HG03097 (cell line): ENCODE data around the gene BLOC1S6.
"Not testable (repeated sequence)": the region's sequence is repeated elsewhere in the genome, so short reads cannot be mapped to it uniquely, and the experiment has no call there.

Experiments used
- ATAC-seq: cut with Tn5 transposase; IDR thresholded peaks from one replicate; pipeline ENCODE4 v1.9.1; 2021; ENCODE audit not compliant: unreplicated experiment, low FRiP score

Gene BLOC1S6

DNA sequence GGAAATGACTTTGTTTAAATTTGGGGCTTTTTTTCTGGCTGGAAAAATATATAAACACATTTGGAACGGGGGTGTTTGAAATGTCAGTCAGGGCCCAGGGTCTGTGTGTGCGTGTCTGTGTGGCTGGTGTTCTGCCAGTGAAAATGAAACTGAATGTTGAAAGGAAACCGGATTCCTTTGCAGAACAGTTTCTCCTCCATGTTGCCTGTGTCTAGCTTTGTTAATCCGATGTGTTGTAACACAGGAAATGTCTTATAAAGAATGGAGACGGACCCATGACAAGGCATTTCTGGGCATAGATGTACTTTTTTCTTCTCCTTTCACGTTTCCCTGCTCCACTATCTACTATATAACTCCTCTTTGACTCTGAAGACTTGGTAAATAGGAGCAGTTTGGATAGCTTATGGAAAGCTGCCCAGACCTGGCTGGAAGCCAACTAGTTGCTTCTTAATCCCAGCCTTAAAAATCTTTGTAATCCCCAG lies 50.4 kb downstream of the BLOC1S6 start:
- ATAC-seq: peak; percentile 58

DNA sequence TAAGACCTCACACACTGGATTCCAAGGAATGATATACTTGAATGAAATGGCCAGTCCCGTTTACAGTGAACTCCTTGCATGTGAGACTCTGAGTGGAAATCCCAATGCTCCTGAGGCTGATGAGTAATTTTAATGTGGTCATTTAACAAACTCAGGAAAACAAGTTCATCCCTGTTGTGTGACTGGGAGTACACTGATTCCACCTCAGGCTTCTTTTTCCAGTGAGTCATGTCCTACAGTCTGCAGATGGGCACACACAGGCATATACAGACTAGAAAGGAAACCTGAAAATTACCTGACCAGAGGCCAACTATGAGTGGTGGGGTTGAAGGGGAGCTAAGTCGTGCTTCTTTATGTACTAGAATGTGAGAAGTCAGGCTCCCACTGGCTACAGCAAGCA lies 53.4 kb downstream of the BLOC1S6 start:
- ATAC-seq: no peak

DNA sequence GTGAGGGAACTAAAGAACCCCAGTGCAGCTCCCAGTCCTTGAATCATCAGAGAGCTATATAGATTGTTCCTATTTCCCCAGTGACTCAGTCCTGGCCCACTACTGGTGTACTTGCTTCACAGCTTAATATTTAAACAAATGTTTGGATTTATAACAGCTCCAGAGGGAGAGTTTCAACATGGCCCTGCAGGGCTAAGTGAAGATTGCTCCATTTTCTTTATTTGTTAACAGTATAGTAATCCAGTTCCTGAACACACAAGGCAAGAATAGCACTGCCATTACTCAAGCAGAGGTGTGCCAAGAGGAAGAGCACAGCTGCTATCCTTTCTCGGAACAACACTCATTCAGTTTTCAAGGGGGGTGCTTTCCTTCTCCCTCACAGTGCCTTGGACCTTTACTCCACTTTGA lies 54.2 kb downstream of the BLOC1S6 start:
- no peak for ATAC-seq

DNA sequence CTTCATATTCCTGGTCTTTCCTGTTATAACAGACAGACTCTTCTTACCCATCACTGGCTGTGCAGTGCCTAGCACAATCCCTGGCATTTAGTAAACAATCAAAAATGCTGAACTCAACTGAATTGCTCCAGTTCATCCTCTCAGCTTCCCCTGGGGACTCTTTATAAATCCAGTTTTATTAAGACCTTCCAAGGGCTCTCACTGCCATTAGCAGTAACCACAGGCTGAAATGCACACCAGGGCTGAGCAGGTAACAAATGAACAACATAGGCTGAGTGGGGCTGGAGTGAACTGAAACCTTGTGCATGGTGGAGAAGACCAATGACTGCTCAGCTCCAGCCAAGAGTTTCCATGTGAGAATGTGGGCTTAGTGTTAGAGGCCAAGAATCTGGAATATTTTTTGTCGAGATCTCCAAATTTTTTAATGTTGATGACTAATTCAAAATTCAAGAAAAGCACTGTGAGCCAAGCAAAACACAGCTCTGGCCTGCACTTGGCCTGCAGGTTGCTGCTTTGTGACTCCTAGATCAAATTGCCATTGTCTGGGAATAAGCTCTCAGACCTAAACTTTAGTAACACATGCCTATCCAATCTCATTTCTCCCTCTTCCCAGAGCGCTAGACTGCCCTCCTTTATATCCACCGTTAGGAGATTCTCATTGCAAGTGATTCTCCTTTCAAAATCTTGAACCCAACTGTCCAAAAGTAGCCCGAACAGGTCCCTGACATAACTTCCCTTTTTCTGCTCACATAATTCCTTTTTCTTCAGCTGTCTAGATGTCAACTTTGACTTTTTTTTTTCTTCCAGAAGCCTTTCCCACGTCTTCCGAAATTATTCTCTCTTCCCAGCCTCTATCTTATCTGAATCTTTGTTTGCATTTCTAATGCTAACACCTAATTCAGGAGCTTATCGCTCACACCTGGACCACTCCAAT lies 55.1 kb downstream of the BLOC1S6 start:
- ATAC-seq: no peak

DNA sequence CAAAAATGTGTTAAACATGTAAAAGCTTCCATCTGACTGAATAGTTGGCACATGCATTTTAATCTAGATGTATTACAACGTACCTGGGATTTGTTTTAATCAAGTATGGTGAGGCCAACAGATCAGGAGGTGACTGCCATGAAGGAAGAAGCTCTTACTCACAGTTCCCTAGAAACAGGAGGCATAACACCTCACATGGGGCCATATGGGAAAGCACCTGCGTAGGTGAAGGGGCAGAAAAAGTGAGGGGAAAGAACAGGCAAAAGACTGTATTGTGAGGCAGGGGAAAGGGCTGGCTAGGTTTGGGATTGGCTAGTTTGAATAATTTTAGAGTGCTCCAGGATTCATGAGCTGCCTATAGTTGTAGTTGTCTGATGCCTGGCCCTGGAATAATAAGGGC lies 57.3 kb downstream of the BLOC1S6 start:
- no peak for ATAC-seq

DNA sequence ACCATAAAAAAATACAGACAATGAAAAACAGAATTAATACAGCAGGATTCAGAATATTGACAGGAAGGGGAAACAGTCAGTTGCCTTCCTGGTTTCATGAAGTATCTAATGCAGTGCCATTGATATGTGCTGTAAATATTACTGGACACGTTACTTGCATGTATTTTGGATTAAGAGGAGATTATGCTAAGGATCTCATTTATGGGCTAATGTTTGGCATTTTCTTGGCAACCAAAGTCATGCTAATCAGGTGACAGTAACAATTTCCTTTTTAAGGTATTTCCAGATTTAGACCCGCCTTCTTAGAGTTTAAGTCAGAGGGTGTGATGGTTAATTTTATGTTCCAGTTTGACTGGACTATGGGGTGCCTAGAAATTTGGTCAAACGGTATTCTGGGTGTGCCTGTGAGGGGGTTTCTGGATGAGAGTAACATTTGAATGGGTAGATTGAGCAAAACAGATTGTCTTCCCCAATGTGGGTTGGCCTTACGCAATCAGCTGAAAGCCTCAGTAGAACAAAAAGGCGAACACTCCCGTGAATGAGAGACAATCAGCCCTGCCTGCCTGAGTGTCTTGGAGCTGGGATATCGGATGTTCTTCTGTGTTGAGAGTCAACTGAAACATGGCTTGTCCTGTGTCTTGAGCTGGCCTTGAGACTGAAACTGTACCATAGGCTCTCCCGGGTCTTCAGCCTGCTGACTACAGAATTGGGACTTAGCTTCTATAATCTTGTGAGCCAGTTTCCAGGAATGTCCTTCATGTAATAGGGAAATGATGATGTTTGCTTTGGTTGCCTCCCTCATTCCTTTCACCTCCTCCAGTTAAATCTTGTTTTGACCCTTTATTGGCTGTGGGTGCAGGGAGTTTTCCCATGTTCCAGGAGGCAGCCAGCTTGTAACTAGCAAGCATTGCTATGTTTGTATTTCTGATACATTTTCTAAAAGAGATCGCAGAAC lies 58.1 kb downstream of the BLOC1S6 start:
- no peak for ATAC-seq

DNA sequence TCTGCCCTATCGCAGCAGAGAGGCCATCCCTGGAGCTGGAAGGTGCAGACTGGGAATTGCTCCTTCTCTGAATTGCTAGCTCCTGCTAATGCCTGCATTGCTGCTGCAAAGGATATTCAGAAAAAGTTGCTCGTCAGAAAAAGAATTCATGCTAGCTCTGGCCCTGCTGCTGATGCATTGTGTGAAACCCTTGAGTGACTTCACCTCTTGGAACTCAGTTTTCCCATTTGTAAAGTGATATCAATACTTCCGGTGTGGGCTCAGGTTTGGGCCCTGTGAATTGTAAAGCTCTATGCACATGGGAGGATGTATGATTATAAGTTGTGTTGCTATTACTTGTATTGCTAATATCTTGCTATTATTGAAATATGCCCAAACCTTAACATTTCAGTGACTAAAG lies 59.0 kb downstream of the BLOC1S6 start:
- no peak for ATAC-seq

DNA sequence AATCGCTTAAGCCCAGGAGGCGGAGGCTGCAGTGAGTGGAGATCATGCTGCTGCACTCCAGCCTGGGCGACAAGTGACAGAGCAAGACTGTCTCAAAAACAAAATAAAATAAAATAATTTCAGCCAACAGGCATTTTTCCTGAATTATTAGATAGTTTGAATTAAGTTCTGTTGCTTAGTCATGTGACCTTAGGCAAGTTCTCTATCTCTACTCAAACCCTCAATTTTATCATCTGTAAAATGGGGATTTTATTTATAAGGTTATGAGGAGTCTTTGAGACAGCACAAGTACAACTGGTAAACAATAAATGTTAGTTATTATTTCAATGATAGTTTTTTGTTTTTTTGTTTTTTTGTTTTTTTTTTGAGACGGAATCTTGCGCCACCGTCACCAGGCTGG lies 60.6 kb downstream of the BLOC1S6 start:
- ATAC-seq: no peak

DNA sequence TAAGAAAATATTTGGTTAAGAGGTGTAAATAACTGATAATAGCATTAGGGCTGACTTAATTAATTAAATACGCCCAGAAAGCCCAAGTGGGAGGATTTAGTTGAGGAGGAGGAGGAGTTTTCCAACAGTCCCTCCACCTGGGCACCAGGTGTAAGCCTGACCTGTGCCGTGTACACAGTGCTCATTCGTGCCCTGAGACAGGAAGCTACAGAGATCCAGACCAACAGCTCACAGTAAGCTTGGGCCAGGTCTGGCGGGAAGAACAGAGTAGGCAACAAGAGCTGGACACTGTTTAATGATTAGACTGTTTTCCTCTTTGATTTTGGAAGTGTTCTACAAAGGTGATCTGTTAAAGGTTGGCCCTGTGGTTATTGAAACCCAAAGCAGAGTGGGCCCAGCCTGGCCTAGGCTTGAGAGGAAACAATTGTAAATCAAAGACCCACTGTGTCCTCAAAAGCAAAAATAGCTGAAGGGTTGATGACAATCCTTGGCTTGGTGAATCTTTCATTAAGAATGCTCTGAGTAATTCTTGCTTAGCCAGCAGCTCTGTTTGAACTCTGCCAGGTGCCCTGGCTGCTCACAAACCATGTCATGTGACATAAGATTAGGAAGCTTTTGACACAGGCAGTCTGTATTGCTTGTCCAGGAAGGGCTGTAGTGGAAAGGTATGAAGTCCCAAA lies 61.5 kb downstream of the BLOC1S6 start:
- no peak for ATAC-seq

DNA sequence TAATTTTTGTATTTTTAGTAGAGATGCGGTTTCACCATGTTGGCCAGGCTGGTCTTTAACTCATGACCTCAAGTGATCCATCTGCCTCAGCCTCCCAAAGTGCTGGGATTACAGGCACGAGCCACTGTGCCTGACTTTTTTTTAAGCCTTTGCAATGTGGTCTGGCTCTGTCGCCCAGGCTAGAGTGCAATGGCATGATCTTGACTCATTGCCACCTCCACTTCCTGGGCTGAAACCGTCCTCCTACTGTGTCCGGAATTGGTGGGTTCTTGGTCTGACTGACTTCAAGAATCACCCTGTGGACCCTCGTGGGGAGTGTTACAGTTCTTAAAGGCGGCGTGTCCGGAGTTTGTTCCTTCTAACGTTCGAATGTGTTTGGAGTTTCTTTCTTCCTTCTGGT lies 62.8 kb downstream of the BLOC1S6 start:
- ATAC-seq: not testable (repeated sequence)

DNA sequence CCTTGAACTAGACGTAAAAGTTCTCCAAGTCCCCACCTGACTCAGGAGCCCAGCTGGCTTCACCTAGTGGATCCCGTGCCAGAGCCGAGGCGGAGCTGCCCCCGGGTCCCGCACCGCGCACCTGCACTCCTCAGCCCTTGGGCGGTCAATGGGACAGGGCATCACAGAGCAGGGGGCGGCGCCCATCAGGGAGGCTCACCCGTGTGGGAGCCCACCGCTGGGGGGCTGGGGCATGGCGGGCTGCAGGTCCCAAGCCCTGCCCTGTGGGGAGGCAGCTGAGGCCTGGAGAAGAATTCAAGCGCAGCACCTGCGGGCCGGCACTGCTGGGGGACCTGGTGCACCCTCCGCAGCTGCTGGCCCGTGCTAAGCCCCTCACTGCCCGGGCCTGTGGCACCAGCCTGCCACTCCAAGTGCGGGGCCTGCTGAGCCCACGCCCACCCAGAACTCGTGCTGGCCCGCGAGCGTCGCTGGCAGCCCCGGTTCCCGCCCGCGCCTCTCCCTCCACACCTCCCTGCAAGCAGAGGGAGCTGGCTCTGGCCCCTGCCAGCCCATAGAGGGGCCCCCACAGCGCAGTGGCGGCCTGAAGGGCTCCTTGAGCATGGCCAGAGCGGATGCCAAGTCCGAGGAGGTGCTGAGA lies 63.8 kb downstream of the BLOC1S6 start:
- no peak for ATAC-seq

DNA sequence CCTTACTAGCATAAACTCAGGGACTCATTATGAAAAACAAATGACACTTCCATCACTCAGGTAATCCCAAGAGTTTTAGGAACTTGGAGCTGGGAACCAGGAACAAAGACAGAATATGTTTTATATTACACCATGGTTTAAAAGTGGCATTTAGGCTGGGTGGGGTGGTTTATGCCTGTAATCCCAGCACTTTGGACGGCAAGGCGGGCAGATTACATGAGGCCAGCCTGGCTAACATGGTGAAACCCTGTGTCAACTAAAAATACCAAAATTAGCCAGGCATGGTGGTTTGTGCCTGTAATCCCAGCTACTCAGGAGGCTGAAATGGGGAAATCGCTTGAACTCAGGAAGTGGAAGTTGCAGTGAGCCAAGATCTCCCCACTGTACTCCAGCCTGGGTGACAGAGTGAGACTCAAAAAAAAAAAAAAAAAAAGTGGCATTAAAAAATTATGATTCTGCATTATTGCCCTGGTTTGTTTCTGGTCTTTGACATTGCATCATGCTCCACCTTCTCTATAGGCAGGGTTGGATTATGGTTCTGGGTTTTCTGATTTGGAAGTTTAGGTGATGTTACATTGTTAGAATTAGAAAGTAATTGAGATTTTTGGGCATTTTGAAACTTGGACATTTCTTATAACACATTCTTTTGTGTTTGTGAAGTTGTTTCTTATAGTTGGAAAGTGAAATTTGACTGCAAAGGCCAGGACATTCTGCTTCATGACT lies 66.7 kb downstream of the BLOC1S6 start:
- ATAC-seq: no peak

DNA sequence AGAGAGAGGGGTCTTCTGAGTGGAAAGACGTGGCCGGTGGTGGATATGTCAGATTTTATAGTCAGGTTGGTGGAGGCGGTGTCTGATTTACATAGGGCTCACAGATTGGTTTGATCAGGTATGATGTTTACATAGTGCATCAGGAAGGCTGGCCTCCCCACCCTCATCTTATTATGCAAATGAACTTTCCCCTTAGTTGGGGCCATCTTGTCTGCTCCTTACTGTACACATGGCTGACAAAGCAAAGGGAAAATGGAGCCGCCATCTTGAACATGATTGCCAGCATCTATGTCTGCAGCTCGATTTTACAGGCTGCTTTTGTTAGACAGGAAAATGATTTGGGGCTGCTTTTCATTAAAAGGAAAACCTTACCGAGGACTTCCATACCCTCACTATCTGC lies 67.6 kb downstream of the BLOC1S6 start:
- ATAC-seq: no peak

DNA sequence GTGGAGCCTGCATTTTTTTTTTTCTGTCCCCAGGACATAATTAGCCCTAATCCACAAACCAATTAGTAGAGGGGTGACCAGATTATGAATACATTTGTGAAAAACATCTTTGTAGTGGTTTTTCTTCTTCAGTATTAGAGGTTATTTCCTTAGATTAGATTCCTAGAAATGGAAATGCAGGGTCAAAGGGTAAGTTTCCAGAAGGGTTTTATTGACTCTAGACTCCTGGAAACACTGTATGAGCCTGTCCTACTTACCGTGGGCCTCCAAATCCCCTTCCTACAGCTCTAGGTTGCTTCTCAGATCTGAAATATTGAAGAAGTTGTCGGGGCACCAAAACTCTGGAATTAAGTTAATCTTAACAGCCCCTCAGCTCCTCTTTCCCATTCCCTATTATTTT lies 70.1 kb downstream of the BLOC1S6 start:
- ATAC-seq: no peak

DNA sequence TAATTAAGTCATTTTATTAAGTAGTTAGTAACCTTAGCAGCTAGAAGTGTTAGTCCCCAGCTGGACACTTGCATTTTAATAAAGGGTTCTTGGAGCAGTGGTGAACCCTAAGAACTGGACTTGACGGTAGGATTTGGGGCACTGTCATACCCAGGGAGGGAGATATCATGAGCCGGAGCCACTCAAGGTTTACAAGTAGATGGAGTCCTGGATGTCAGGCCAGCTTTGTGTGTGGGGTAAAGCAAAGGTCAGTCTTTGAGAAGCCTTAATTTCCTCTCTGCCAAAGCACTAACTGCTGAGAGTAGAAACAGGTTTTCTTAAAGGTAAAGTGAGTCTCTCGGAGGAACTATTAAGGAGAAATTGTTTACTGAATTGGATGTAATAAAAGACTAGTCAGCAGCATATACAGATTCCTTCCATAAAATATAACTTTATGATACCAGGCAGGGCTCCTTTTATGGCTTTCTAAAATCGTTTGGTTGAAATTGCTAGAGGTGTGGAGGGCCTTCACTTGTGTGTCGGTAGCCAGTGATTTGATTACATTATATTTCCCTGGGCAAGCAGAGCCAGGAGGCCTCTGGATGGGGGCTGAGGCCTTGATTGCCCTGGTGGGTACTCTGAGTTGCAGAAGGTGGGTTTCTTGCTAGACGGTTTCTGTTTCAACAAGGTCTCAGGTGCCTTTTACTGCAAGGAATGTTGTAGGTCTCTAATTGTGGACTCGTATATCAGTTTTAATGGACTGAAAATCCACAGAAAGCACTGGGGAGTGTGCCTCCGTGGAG lies 70.8 kb downstream of the BLOC1S6 start:
- no peak for ATAC-seq
